A673 (cell line): Measurements from ENCODE around the gene PGF.

Experiments used
- CTCF ChIP-seq: fragments of 300-800, 200-600 bp; sonication (generic); conservative IDR thresholded peaks from 2 replicates; pipeline ENCODE4 v1.5.1; 2017; ENCODE audit warnings: low read depth, mild to moderate bottlenecking, antibody characterized with exemption, low read length, moderate library complexity, mixed read lengths
- EZH2 ChIP-seq: fragments of 200-600 bp; sonication (generic); IDR thresholded peaks from 2 replicates; pipeline ENCODE4 v1.6.1; 2017; ENCODE audit warnings: borderline replicate concordance, low read depth, mild to moderate bottlenecking, mixed read lengths, antibody characterized with exemption, low read length; ENCODE audit not compliant: poor library complexity, severe bottlenecking

GRCh38 chr14:74918380-74918779, 37.0 kb downstream of the PGF start:
- TF ChIP-seq CTCF (no peak), EZH2 (no peak)
